Mesenchymal stem cell (in vitro differentiated cells and primary cell): Measurements from ENCODE around the gene RNF34.

ENCODE experiments used
- DNase-seq: peaks from one replicate; pipeline ENCODE4 v3.0.0-alpha.2; 2013
- H2AFZ ChIP-seq: one replicate; pipeline ENCODE4 v1.6.1; 2013; ENCODE audit warnings: low read depth, mild to moderate bottlenecking, control low read depth, inconsistent platforms, low read length, moderate library complexity
- H2AK5ac ChIP-seq: 2 replicates; pipeline ENCODE4 v1.6.1; 2013; ENCODE audit warnings: low read length, moderate library complexity, mild to moderate bottlenecking, inconsistent platforms; ENCODE audit not compliant: severe bottlenecking
- H2BK120ac ChIP-seq: one replicate; pipeline ENCODE4 v1.6.1; 2013; ENCODE audit warnings: low read depth, mild to moderate bottlenecking, inconsistent platforms, low read length, moderate library complexity
- H2BK12ac ChIP-seq, 2 experiments: one replicate each; pipeline ENCODE4 v1.6.1; 2013; ENCODE audit warnings: inconsistent platforms in 2 of 2, low read length in 2 of 2, mild to moderate bottlenecking in 2 of 2, moderate library complexity in 2 of 2, control low read depth in 1 of 2
- H2BK15ac ChIP-seq: one replicate; pipeline ENCODE4 v1.6.1; 2013; ENCODE audit warnings: mild to moderate bottlenecking, low read depth, inconsistent platforms; ENCODE audit not compliant: poor library complexity, severe bottlenecking
- H2BK5ac ChIP-seq: 2 replicates; pipeline ENCODE4 v1.6.1; 2013; ENCODE audit warnings: low read depth, mild to moderate bottlenecking, low read length, control low read depth, inconsistent platforms; ENCODE audit not compliant: poor library complexity, severe bottlenecking
- H3K14ac ChIP-seq, 2 experiments: one replicate each; pipeline ENCODE4 v1.6.1; 2013; ENCODE audit warnings: inconsistent platforms in 2 of 2, low read length in 2 of 2, control low read depth in 1 of 2, mild to moderate bottlenecking in 1 of 2, moderate library complexity in 1 of 2
- H3K18ac ChIP-seq, 2 experiments: one replicate each; pipeline ENCODE4 v1.6.1; 2013; ENCODE audit warnings: inconsistent platforms in 2 of 2, low read length in 2 of 2, control low read depth in 1 of 2, low read depth in 1 of 2, mild to moderate bottlenecking in 1 of 2
- H3K23ac ChIP-seq, 2 experiments: one replicate each; pipeline ENCODE4 v1.6.1; 2013; ENCODE audit warnings: inconsistent platforms in 2 of 2, low read length in 2 of 2, mild to moderate bottlenecking in 2 of 2, moderate library complexity in 2 of 2, control low read depth in 1 of 2
- H3K27ac ChIP-seq: 2 replicates; pipeline ENCODE4 v1.5.1; 2013; ENCODE audit warnings: mild to moderate bottlenecking, moderate library complexity, low read length, control low read depth, inconsistent platforms; ENCODE audit not compliant: poor library complexity, severe bottlenecking
- H3K27me3 ChIP-seq, 2 experiments: 2 replicates each; pipeline versions ENCODE4 v1.6.1 to v1.7.0; 2013; ENCODE audit warnings: low read length in 2 of 2, mild to moderate bottlenecking in 2 of 2, moderate library complexity in 2 of 2, control low read depth in 1 of 2, inconsistent platforms in 1 of 2; ENCODE audit not compliant: control insufficient read depth in 1 of 2, insufficient read depth in 1 of 2
- H3K36me3 ChIP-seq, 2 experiments: 2 replicates each; pipeline versions ENCODE4 v1.6.1 to v1.7.0; 2013; ENCODE audit warnings: low read length in 2 of 2, control low read depth in 1 of 2, inconsistent platforms in 1 of 2, low read depth in 1 of 2, mild to moderate bottlenecking in 1 of 2; ENCODE audit not compliant: insufficient read depth in 2 of 2, control insufficient read depth in 1 of 2
- H3K4ac ChIP-seq, 2 experiments: one replicate each; pipeline ENCODE4 v1.6.1; 2013; ENCODE audit warnings: inconsistent platforms in 2 of 2, low read length in 2 of 2, mild to moderate bottlenecking in 2 of 2, moderate library complexity in 2 of 2, control low read depth in 1 of 2, low read depth in 1 of 2
- H3K4me1 ChIP-seq: 2 replicates; pipeline ENCODE4 v1.6.1; 2013; ENCODE audit warnings: low read depth, low read length, control low read depth; ENCODE audit not compliant: control insufficient read depth, insufficient read depth
- H3K4me2 ChIP-seq: 2 replicates; pipeline ENCODE4 v1.6.1; 2013; ENCODE audit warnings: low read length, mild to moderate bottlenecking, inconsistent platforms; ENCODE audit not compliant: poor library complexity, severe bottlenecking
- H3K4me3 ChIP-seq, 2 experiments: 2 replicates each; pipeline versions ENCODE4 v1.5.1 to v1.7.0; 2013; ENCODE audit warnings: low read length in 2 of 2, mild to moderate bottlenecking in 2 of 2, control low read depth in 1 of 2, low read depth in 1 of 2; ENCODE audit not compliant: insufficient read depth in 1 of 2
- H3K79me1 ChIP-seq: replicated peaks from 2 replicates; pipeline ENCODE4 v1.6.1; 2013; ENCODE audit warnings: mild to moderate bottlenecking, control low read depth, low read length, inconsistent platforms; ENCODE audit not compliant: poor library complexity, severe bottlenecking
- H3K9ac ChIP-seq: 2 replicates; pipeline ENCODE4 v1.7.0; 2013; ENCODE audit warnings: mild to moderate bottlenecking, low read length, moderate library complexity
- H3K9me3 ChIP-seq: 2 replicates; pipeline ENCODE4 v1.7.0; 2013; ENCODE audit warnings: mild to moderate bottlenecking, low read length; ENCODE audit not compliant: control insufficient read depth
- H4K8ac ChIP-seq: one replicate; pipeline ENCODE4 v1.6.1; 2013; ENCODE audit warnings: inconsistent platforms, mild to moderate bottlenecking, low read length, moderate library complexity
- H4K91ac ChIP-seq: one replicate; pipeline ENCODE4 v1.6.1; 2013; ENCODE audit warnings: mild to moderate bottlenecking, low read length, inconsistent platforms
- WGBS: methylation state at CpG from one replicate; pipeline ENCODE4 v1.1.7; 2013; ENCODE audit warnings: mixed read lengths; 5-methylcytosine and 5-hydroxymethylcytosine counted together

Gene RNF34

DNA sequence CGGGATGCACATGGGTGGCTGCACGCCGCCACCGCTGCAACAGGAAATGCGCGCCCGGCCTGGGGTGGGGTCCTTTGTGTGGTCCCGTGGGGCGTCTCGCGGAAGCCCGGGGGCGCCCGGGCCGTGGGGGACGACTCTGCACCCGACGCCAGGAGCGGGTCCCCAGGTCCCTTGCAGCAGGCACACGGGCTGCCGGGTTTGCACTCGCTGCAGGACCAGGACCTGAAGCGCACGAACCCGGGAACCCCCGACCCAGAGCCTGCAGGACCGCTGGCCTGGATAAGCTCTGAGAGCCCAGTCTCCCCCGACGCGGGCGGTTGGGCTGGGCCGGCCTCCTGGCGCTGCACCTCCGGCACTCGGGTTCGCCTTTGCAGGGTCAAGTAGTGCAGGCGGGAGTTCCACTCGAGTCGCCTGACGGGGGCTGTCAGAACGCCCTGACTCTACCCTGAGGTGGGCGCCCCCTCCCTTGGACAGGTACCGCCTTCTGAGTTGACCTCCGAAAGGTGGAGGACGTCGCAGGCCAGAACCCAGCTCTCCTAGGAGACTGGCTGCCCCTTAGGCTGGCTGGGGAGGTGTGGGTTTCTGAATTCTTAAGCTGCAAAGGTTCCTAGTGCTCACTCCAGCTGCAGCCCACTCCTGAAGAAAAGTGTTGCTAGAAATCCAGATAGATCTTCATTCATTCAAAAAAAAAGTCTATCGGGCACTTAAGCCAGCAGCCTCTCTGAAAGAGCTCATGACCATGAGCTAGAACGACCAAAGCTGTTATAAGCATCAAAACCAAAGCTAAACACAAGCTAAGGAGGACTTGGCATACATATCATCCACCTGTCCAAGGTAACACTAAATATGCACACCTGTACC lies 68.0 kb downstream of the RNF34 start:
- Histone ChIP-seq H3K9me3 (no peaks in the 10 kb centered on the region), H2AFZ (no peak overlapping the region), H3K23ac (no peak overlapping the region), H3K14ac (no peak overlapping the region), H3K18ac (peak overlapping the region in 1 of 2 experiments; percentile 16), H4K8ac (peak overlapping the region; percentile 5), H2BK5ac (no peak overlapping the region), H2BK120ac (no peak overlapping the region), H4K91ac (no peak overlapping the region), H2AK5ac (no peak overlapping the region), H2BK15ac (no peak overlapping the region), H3K4me2 (peak overlapping the region; percentile 96), H3K4me3 (peak overlapping the region; percentile 60 to 73), H3K36me3 (peaks cover 0 to 5% of the 10 kb centered on the region in 2 experiments), H3K4me1 (peaks cover 6% of the 10 kb centered on the region), H3K9ac (peak overlapping the region; percentile 4), H3K27ac (no peak overlapping the region), H3K4ac (no peak overlapping the region), H3K27me3 (no peaks in the 10 kb centered on the region), H2BK12ac (peak overlapping the region in 1 of 2 experiments; percentile 9), H3K79me1 (peaks cover 17% of the 10 kb centered on the region)
- 7% methylated on average over 46 of the region's 48 CpGs for WGBS
- peak; percentile 45 for DNase-seq

DNA sequence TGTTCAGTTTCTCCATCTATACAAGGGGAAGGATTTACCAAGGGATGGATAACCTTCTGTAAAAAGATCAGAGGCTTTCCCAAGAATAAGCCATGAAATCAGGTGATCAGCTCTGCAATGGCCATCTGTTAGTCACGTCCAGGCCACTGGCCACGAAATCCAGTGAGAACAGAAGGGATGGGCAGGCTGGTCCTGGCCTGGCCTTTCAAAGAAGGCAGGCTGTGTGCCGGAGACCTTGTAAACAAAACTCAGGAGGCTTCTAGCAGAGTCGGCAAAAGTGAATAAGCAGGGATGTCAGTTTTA lies 68.5 kb downstream of the RNF34 start:
- Histone ChIP-seq H3K4me3 (peak overlapping the region in 1 of 2 experiments; percentile 73), H2AK5ac (no peak overlapping the region)

DNA sequence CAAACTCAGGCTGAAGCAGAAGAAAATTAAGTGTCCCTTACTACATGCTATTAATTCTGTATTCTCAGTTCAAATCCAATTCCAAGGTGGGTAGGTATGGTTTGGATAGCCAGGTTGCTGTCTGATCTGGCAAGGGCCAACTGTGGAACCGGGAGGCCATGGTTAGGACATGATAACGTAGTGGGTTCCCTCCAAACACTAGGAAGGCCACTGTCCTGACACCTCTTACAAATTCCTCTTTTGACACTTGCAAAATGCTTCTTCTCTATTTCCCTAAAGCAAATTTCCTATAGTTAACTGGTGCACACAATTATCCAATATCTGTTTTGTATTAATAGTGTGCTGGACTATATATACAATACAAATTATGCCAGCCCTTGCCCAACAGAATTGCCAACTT lies 70.8 kb downstream of the RNF34 start:
- Histone ChIP-seq H3K23ac (no peak overlapping the region), H3K14ac (no peak overlapping the region), H2BK12ac (no peak overlapping the region), H2BK5ac (no peak overlapping the region), H4K91ac (no peak overlapping the region), H2AK5ac (no peak overlapping the region), H3K4me1 (peaks cover 6% of the 10 kb centered on the region), H3K9me3 (no peaks in the 10 kb centered on the region), H3K4ac (no peak overlapping the region), H4K8ac (no peak overlapping the region), H3K27ac (no peak overlapping the region), H2AFZ (no peak overlapping the region), H3K4me3 (no peak overlapping the region), H3K18ac (peak overlapping the region in 1 of 2 experiments; percentile 21), H3K36me3 (no peaks in the 10 kb centered on the region), H3K27me3 (no peaks in the 10 kb centered on the region), H2BK15ac (no peak overlapping the region), H3K9ac (no peak overlapping the region), H2BK120ac (no peak overlapping the region), H3K79me1 (peaks cover 2% of the 10 kb centered on the region), H3K4me2 (no peak overlapping the region)
- 92% methylated on average over 2 of the region's 2 CpGs for WGBS
- no peak for DNase-seq

More for the DNA sequence above, 68.5 kb downstream of the RNF34 start:
- Histone ChIP-seq H2BK120ac (no peak overlapping the region), H3K23ac (no peak overlapping the region), H3K79me1 (peaks cover 16% of the 10 kb centered on the region), H2BK15ac (no peak overlapping the region), H3K27me3 (no peaks in the 10 kb centered on the region), H3K4me2 (no peak overlapping the region), H3K14ac (no peak overlapping the region), H2AFZ (no peak overlapping the region), H3K18ac (no peak overlapping the region), H4K91ac (no peak overlapping the region), H3K4me1 (peaks cover 6% of the 10 kb centered on the region), H2BK5ac (no peak overlapping the region), H3K9ac (peak overlapping the region; percentile 4), H3K27ac (no peak overlapping the region), H4K8ac (peak overlapping the region; percentile 50), H3K36me3 (peaks cover 0 to 5% of the 10 kb centered on the region in 2 experiments), H3K9me3 (no peaks in the 10 kb centered on the region), H3K4ac (no peak overlapping the region), H2BK12ac (peak overlapping the region in 1 of 2 experiments; percentile 9)
- peak; percentile 59 for DNase-seq
- 43% methylated on average over 4 of the region's 4 CpGs for WGBS

DNA sequence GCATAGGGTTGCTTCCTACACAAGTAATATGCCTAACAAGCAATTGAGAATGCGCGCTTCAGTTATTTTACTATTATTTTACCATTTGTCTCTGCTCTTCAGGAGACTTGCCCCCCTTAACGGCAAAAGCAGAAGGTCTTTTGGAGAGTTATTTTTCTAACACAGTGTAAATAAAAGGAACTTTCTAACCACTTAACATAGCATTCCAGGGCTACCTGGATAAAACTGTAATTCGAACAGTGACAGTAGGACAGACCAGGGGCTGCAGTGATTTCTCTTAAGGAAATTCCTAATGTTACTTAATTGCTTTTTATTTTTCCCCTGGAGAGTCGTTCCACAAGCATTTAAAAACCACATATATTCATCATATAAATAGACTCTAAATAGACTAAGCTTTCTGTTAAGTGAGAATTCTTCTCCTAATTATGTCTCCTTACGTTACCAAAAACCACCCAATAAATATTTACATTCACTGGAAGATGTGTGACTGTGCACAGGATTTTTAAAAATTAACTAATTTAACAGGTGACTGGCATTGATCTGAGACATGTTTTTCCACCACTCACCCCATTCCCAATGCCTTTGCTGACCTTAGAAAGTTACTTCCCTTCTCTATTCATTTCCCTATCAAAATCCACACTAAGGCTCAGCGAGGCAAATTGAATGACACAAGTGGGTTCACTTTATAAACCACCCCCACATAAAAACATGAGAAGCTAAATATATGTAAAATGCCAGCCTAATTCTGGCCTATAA lies 72.4 kb downstream of the RNF34 start:
- Histone ChIP-seq H2BK5ac (no peak overlapping the region), H3K27me3 (no peaks in the 10 kb centered on the region), H3K14ac (no peak overlapping the region), H3K9ac (no peak overlapping the region), H4K8ac (no peak overlapping the region), H3K4me3 (no peak overlapping the region), H2AFZ (no peak overlapping the region), H2BK15ac (no peak overlapping the region), H3K9me3 (no peaks in the 10 kb centered on the region), H3K4ac (no peak overlapping the region), H3K4me2 (no peak overlapping the region), H3K23ac (no peak overlapping the region), H3K79me1 (no peaks in the 10 kb centered on the region), H2AK5ac (no peak overlapping the region), H4K91ac (no peak overlapping the region), H3K27ac (no peak overlapping the region), H2BK120ac (no peak overlapping the region), H2BK12ac (no peak overlapping the region), H3K4me1 (peaks cover 6% of the 10 kb centered on the region), H3K36me3 (no peaks in the 10 kb centered on the region), H3K18ac (no peak overlapping the region)
- no peak for DNase-seq
- 90% methylated on average over 2 of the region's 7 CpGs for WGBS
